MV-4-11 (cell line): ENCODE data around the gene RALA.
"Not testable (repeated sequence)": the region's sequence is repeated elsewhere in the genome, so short reads cannot be mapped to it uniquely, and the experiment has no call there.

Experiments used
- DNase-seq: peaks from one replicate; lab custom pipeline; 2025; lab: John Stamatoyannopoulos, UW

Gene RALA

GRCh38 chr7:39732837-39733804 lies 109.7 kb downstream of the RALA start:
- DNase-seq = peak; percentile 94

GRCh38 chr7:39733881-39734632 lies 110.7 kb downstream of the RALA start:
- peak; percentile 13 for DNase-seq

- DNase-seq = no peak
Measured at GRCh38 chr7:39734633-39735004, 111.2 kb downstream of the RALA start.

GRCh38 chr7:39735903-39736302 lies 112.5 kb downstream of the RALA start:
- DNase-seq = peak; percentile 31

GRCh38 chr7:39741942-39742623 lies 118.7 kb downstream of the RALA start:
- DNase-seq = peak; percentile 61

- no peak for DNase-seq
Measured at GRCh38 chr7:39744620-39745019, 121.2 kb downstream of the RALA start.

- DNase-seq = no peak
Measured at GRCh38 chr7:39745320-39745719, 121.9 kb downstream of the RALA start.

- peak; percentile 47 for DNase-seq
Measured at GRCh38 chr7:39746103-39746819, 122.9 kb downstream of the RALA start.

- DNase-seq = no peak
Measured at GRCh38 chr7:39749177-39749576, 125.8 kb downstream of the RALA start.

- no peak for DNase-seq
Measured at GRCh38 chr7:39749717-39750116, 126.3 kb downstream of the RALA start.

- DNase-seq = no peak
Measured at GRCh38 chr7:39750253-39751077, 127.1 kb downstream of the RALA start.

- DNase-seq = not testable (repeated sequence)
Measured at GRCh38 chr7:39753237-39753636, 129.9 kb downstream of the RALA start.

GRCh38 chr7:39753823-39754325 lies 130.5 kb downstream of the RALA start:
- DNase-seq = no peak

GRCh38 chr7:39754326-39755120 lies 131.2 kb downstream of the RALA start:
- no peak for DNase-seq

- no peak for DNase-seq
Measured at GRCh38 chr7:39757604-39758003, 134.2 kb downstream of the RALA start.
